Astrocyte (in vitro differentiated cells and primary cell): ENCODE measurements around the gene PLCL2.

ENCODE experiments used
- EZH2 ChIP-seq: IDR thresholded peaks from 2 replicates; pipeline ENCODE4 v1.6.1; 2012; ENCODE audit warnings: mild to moderate bottlenecking, low read length, inconsistent platforms; ENCODE audit not compliant: insufficient read depth
- TF ChIP-seq, protein P1 (sequence below): IDR thresholded peaks from 2 replicates; pipeline ENCODE4 v1.5.1; 2011; ENCODE audit warnings: low read depth, mild to moderate bottlenecking, inconsistent platforms, low read length, moderate library complexity; ENCODE audit not compliant: insufficient read depth

DNA sequence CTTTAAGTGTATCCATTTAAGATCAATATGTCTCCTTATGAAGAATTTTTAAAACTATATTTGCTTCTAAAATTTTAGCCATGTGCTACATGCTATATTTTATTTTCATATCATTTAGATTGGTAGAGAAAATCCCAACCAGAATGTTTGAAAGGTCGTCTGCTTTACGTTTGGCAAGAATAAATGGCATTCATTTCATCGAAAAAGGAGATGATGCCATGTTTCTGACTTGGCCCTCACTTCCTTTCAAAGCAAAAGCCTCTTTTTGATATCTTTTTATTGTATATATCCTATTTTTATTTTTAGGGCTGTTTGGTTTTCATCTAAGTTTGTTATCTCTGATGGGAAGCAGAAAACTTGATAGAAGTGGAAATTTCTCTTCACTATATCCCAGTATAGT, 176.2 kb downstream of the PLCL2 start:
- TF ChIP-seq, protein P1, sequence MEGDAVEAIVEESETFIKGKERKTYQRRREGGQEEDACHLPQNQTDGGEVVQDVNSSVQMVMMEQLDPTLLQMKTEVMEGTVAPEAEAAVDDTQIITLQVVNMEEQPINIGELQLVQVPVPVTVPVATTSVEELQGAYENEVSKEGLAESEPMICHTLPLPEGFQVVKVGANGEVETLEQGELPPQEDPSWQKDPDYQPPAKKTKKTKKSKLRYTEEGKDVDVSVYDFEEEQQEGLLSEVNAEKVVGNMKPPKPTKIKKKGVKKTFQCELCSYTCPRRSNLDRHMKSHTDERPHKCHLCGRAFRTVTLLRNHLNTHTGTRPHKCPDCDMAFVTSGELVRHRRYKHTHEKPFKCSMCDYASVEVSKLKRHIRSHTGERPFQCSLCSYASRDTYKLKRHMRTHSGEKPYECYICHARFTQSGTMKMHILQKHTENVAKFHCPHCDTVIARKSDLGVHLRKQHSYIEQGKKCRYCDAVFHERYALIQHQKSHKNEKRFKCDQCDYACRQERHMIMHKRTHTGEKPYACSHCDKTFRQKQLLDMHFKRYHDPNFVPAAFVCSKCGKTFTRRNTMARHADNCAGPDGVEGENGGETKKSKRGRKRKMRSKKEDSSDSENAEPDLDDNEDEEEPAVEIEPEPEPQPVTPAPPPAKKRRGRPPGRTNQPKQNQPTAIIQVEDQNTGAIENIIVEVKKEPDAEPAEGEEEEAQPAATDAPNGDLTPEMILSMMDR, result no peak
- no peak for TF ChIP-seq EZH2
